ENCODE measurements around the gene LRP1B. TPM values are rescaled to one million over a fixed set of nuclear protein-coding genes. Genes with fewer than 3 reads are reported as not detected.

The LRP1B gene
- polyA plus RNA-seq, 1 of the 3 experiments (the other 2 are of a cell fraction) = 0.28 TPM

DNA sequence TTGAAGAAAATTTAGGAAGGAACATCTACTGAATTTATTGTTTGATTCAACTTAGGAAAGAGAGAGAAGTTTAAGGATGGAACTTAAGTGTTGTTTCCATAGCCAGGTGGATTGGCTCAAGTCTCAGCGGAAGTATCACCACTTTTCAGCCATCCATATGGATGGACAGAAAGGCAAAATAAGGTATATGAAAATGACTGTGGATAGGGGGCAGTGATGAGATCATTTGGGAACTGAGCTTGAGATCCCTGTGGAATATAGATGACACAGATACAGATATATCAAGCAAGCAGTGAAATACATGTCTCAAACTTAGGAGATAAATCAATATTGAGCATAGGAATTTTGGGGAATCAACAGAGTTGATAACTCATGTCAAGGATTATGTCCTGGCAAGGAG lies 1887.9 kb downstream of the LRP1B start:
- Histone ChIP-seq H3K9ac (no peak overlapping the region), H3K27ac (ENCODE audit: low read depth in 2 of 2, low read length in 1 of 2) (no peak overlapping the region), H3K79me2 (ENCODE audit: insufficient read depth) (no peaks in the 10 kb centered on the region), H3F3A (replicated peaks; ENCODE audit: insufficient read depth) (no peaks in the 10 kb centered on the region), H3K4me2 (no peak overlapping the region), H4K20me1 (ENCODE audit: insufficient read depth) (no peaks in the 10 kb centered on the region), H3K9me2 (no peaks in the 10 kb centered on the region), H3K4me3 (ENCODE audit: low read depth in 2 of 2, low read length in 1 of 2) (no peak overlapping the region), H3K27me3 (ENCODE audit: insufficient read depth) (no peaks in the 10 kb centered on the region), H3K36me3 (replicated peaks in 1 of 2; ENCODE audit: control insufficient read depth in 1 of 2, insufficient read depth in 2 of 2, low read length in 1 of 2) (no peaks in the 10 kb centered on the region), H3K4me1 (ENCODE audit: control insufficient read depth in 1 of 2, insufficient read depth in 2 of 2, low read depth in 1 of 2, low read length in 1 of 2) (no peaks in the 10 kb centered on the region), H2AFZ (ENCODE audit: low read depth) (no peak overlapping the region), H3K9me3 (no peaks in the 10 kb centered on the region)
- DNase-seq = no peak
- ChIA-PET CTCF (no interaction called here), POLR2A (no interaction called here)
- TF ChIP-seq SIN3A (IDR thresholded peaks at IDR 0.05; ENCODE audit: borderline replicate concordance, low read depth, low read length) (no peak), RAD21 (IDR thresholded peaks at IDR 0.05; ENCODE audit: low read length) (0 out of 2 replicates have a peak, but pooled peaks have one; percentile 9), EP300 (IDR thresholded peaks at IDR 0.05; ENCODE audit: borderline replicate concordance in 1 of 2, low read depth in 1 of 2, low read length in 1 of 2) (no peak), MEF2A (IDR thresholded peaks at IDR 0.05; ENCODE audit: borderline replicate concordance, low read depth) (no peak), YY1 (IDR thresholded peaks at IDR 0.05; ENCODE audit: low read depth) (no peak)
- WGBS (ENCODE audit: low lambda C conversion rate) = 100% methylated on average over 1 of the region's 1 CpG

- H3K4me1 ChIP-seq (ENCODE audit: control insufficient read depth in 1 of 2, insufficient read depth in 2 of 2, low read depth in 1 of 2, low read length in 1 of 2) = no peaks in the 10 kb centered on the region; a peak in 1 of 4 replicates
- no peaks in the 10 kb centered on the region for H3K79me2 ChIP-seq (ENCODE audit: insufficient read depth)
- no peaks in the 10 kb centered on the region for H3K9me3 ChIP-seq
- no peaks in the 10 kb centered on the region for H3F3A ChIP-seq (replicated peaks; ENCODE audit: insufficient read depth)
- no peak for DNase-seq
- H4K20me1 ChIP-seq (ENCODE audit: insufficient read depth) = no peaks in the 10 kb centered on the region
- H3K4me2 ChIP-seq = no peak overlapping the region
- no peak overlapping the region for H3K9ac ChIP-seq
- H3K9me2 ChIP-seq = no peaks in the 10 kb centered on the region
- WGBS (ENCODE audit: low lambda C conversion rate) = 55% methylated on average over 3 of the region's 3 CpGs
- CTCF ChIA-PET = no interaction called here
- H3K27ac ChIP-seq (ENCODE audit: low read depth in 2 of 2, low read length in 1 of 2) = no peak overlapping the region; a peak in 1 of 4 replicates
- H3K4me3 ChIP-seq (ENCODE audit: low read depth in 2 of 2, low read length in 1 of 2) = no peak overlapping the region
- no peaks in the 10 kb centered on the region for H3K27me3 ChIP-seq (ENCODE audit: insufficient read depth)
- POLR2A ChIA-PET = no interaction called here
- 0 out of 2 replicates have a peak overlapping the region, but pooled peaks have one; percentile 13 for H2AFZ ChIP-seq (ENCODE audit: low read depth)
- TF ChIP-seq FOXJ3 (CRISPR knock-in tag; IDR thresholded peaks at IDR 0.05) (no peak), SIN3A (IDR thresholded peaks at IDR 0.05; ENCODE audit: borderline replicate concordance, low read depth, low read length) (no peak), TCF12 (IDR thresholded peaks at IDR 0.05) (no peak), USF1 (IDR thresholded peaks at IDR 0.05; ENCODE audit: borderline replicate concordance, low read depth) (no peak), YY1 (IDR thresholded peaks at IDR 0.05; ENCODE audit: low read depth) (no peak), ELF1 (IDR thresholded peaks at IDR 0.05) (no peak), RAD21 (IDR thresholded peaks at IDR 0.05; ENCODE audit: low read length) (no peak), GATA2 (CRISPR knock-in tag; IDR thresholded peaks at IDR 0.05) (no peak), POLR2AphosphoS5 (IDR thresholded peaks at IDR 0.05; ENCODE audit: low read depth, low read length) (no peak), TAF1 (IDR thresholded peaks at IDR 0.05; ENCODE audit: borderline replicate concordance, low read depth, low read length) (no peak), TEAD4 (IDR thresholded peaks at IDR 0.05; ENCODE audit: borderline replicate concordance, insufficient read depth) (no peak)
- TF ChIP-seq, protein P1, sequence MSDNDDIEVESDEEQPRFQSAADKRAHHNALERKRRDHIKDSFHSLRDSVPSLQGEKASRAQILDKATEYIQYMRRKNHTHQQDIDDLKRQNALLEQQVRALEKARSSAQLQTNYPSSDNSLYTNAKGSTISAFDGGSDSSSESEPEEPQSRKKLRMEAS (IDR thresholded peaks at IDR 0.05; ENCODE audit: low read depth) = no peak
- TF ChIP-seq, protein P2, sequence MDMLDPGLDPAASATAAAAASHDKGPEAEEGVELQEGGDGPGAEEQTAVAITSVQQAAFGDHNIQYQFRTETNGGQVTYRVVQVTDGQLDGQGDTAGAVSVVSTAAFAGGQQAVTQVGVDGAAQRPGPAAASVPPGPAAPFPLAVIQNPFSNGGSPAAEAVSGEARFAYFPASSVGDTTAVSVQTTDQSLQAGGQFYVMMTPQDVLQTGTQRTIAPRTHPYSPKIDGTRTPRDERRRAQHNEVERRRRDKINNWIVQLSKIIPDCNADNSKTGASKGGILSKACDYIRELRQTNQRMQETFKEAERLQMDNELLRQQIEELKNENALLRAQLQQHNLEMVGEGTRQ (IDR thresholded peaks at IDR 0.05; ENCODE audit: borderline replicate concordance, low read depth, low read length) = no peak
- H3K36me3 ChIP-seq (replicated peaks in 1 of 2; ENCODE audit: control insufficient read depth in 1 of 2, insufficient read depth in 2 of 2, low read length in 1 of 2) = no peaks in the 10 kb centered on the region
Observed at GRCh38 chr2:140234116-140234515, 1896.7 kb downstream of the LRP1B start.
